Activated CD8-positive, alpha-beta memory T cell treated with anti-CD3 and anti-CD28 coated beads, Interleukin-2, amount 50 U/mL, for 48 hours (primary cell): ENCODE measurements around the gene EIF1AD.
"Not testable (repeated sequence)": the region's sequence is repeated elsewhere in the genome, so short reads cannot be mapped to it uniquely, and the experiment has no call there.

Experiments used
- DNase-seq: peaks from one replicate; pipeline ENCODE4 v3.0.0-alpha.2; 2020

EIF1AD gene, protein sequence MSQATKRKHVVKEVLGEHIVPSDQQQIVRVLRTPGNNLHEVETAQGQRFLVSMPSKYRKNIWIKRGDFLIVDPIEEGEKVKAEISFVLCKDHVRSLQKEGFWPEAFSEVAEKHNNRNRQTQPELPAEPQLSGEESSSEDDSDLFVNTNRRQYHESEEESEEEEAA

GRCh38 chr11:66001942-66002647 lies at the start of gene EIF1AD, which contains the start of gene BANF1:
TSS of gene EIF1AD (minus strand) at chr11:66002157. CDS start at chr11:66000389, 1,768 bp downstream.
TSS of gene BANF1 (plus strand) at chr11:66002503. CDS start at chr11:66003251, 748 bp downstream.
- peak; percentile 93 for DNase-seq

DNA sequence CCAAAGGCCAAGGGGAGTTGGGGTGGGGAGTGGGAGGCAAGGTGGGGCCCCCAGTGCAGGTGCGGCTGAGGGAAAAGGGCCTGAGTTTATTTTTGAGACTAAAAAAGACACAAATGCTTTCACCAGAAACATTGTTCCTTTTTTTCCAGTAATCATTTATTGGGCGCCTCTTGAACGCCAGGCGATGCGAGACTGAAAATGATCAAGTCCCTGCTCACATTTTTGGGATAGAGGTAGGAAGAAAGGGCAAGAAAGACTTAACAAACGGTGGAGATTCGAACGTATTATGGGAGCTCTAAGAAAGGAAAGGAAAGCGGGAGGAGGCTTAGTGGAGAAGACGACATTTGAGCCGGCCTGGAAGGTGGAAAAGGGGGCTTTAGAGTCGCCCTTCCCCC lies 49.4 kb upstream of the EIF1AD start:
- no peak for DNase-seq

- DNase-seq: no peak
Observed at GRCh38 chr11:66050581-66051231, 48.7 kb upstream of the EIF1AD start.

DNA sequence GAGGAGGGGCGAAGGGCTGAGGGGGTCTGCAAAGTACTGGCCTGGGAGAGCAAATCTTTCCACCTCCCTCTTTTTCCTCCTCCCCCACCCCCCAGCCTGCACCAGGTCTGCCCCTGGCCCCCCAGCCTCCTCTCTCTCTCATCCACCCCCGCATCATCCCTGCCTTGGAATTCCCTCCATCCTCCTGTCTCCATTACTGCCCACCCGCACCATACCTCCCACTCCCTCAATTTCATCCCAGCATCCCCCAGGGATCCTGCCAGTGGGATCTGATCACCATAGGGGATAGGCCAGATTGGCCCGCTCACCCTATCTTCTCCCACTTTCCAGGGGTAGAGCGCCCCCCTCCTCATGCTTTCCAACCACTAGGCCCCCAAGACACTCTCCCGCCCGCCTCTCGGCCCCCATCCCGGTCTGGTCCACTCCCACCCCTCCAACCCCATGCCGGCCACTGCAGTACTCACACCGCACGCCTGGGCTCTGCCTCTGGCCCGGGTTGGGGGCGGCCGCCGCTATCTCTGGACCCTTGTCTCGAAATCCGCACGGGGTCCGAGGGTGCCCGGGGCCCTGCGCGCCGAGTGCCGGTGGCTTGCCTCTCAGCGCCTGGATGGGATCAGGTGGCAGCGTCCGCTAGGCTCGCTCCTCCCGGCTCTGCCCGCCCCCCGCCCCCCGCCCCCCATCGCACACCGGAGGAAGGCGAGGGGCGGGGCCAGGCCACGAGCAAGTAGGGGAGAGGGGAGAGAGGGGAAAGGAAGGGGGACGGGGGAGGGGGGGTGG lies 46.8 kb upstream of the EIF1AD start, which contains the start of gene GAL3ST3:
Gene GAL3ST3, minus strand, starts transcription at position 615 of the 777 bp plus-strand sequence. CDS start 3,746 bp downstream, outside the sequence.
- no peak for DNase-seq

DNA sequence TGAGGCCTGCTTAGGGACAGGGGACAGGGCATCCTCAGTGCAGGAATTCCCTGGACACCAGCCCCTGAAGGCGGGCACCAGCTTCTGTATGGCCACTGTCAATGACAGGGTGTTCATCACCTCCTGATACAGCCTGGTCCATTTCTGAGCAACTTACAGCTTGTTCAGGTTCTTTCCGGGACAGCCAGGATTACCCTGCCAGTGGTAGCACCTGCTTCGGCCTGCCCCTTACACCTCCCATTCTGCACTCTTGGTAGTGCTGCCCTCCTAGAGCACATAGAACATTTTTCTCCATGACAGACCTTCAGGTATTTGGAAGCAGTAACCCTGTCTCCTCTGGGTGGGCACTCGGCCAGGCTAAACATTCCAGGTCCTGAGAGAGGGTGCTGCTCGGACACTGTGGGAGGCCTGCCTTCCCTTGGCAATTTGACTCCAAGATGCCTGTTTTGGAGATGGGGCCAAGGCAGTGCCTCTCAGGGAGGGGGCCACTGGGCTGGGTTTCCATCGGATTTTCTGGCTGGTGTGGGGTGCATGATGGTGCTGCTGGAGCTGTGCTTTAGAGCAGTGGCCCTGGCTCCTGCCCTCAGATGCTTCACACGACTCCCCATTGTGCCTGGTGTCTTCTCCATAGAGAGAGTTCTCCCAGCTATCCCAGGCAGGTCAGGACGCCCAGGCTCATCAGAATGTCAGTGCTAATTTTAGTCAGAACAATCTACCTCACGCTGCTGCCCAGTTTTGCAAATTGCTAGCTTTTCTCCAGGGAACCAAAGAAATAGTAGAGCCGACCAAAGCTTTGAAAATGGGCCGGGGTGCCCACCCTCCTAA lies 45.8 kb upstream of the EIF1AD start:
- no peak for DNase-seq

DNA sequence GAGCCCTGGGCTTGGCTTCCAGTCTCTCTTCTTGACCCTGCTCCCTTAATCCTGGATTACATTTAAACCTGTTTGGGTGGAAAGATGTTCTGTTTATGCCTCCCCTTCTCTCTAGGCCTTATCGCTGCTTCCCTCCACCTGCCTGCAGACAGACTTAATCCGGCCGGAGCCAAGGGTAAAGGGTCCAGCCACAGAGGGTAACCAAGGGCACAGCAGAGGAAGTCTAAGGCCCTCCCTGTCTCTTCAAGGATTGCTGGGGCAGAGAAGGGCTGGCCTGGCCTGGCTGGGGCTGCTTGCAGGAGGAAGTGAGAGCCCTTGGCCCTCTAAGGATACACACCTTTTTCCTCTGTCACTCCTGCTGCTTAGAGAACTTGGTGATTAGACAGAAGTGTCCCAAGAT lies 44.9 kb upstream of the EIF1AD start:
- no peak for DNase-seq

DNA sequence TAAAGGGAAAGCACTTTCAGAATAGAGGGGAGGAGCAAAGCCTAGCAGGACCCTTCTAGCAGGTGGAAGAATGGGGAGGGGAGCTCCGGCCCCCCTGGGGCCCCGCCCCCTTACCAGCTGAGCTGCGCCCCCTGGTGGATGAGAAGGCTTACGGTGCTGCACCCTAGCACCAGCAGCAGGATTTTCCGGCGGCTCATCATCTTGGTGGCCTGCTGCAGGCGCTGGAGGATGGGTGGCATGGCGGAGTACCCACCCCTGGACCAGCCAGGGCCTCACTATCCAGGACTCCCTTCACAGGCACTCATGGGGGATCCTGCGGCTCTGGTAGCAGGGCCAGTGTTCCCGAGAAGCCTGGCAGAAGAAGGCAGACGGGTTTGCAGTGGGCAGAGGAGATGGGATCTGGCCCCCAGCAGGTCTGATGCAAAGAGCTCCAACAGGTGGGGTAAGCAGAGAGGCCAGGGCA lies 43.3 kb upstream of the EIF1AD start:
- peak; percentile 95 for DNase-seq

DNA sequence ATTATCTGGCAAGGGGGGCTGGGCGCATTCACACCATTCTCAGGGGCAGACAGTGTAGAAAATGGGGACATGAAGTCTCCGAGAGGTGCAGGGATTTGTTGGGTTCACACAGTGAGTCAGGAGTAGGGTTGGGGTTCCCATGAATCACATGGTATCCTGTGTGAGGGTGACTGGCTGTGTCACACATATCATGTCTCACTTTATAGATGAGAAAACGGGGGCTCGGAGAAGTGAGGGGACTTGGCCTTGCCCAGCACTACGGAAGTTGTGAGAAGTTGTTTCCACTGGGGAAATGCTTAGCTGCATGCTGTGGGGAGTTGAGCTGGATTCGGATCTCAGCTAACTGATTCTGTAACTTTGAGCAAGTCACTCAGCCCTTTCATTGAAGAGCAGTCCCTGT lies 42.8 kb upstream of the EIF1AD start:
- DNase-seq: no peak

DNA sequence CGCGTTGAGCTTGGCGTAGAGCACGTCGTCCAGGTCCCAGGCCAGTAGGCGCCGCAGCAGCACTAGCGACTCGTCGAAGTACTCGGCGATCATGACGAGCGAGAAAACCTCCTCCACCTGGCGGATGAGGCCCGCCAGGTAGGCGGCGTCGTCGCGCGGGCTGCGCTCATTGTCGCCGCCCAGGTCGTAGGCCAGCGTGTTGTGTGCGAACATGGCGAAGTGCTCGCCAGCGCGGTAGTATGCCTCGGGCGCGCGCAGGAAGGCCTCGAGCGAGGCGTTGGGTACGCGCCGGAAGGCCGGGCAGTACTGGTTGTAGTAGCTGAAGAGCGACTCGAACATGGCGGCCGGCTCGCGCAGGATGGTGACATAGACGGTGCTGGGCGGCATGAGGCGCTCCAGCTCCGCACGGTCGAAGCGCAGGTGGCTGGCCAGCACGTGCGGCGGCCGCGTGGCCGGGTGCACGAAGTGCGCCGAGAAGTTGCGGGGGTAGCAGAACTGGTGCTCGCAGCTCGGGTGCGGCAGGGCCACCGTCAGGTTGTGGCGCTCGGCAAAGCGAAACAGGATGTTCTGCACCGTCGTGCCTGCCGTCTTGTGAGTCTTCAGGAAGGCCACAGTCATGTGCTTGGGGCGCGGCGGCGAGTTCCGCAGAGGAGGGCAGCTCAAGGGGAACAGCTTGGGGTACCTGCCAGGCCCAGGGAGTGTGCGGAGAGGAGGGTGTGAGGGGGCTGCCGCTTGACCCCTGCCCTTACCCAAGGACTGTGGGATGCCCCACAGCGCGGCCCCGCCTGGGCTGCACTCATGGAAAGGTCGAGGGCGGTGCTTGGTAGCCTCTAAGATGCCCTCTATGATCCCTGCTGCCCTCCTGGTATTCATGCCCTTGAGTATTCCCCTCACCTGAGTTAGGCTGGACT lies 41.3 kb upstream of the EIF1AD start:
- DNase-seq: no peak

- DNase-seq: no peak
Observed at GRCh38 chr11:66042227-66042995, 40.5 kb upstream of the EIF1AD start.

DNA sequence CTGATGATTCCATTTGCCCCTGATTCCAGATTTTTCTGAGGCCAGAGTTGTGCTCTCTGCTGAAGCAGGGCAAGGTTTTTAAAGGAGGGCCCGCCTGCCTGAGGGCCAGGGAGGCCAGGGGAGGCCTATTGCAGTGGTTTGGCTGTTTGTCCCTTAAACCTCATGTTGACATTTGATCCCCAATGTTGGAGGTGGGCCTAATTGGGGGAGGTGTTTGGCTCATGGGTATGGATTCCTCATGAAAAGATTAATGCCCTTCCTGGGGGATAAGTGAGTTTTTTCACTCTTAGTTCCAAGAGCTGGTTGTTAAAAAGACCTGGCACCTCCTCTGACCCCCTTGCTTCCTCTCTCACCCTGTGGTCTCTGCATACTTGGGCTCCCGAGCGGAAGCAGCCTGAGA lies 37.8 kb upstream of the EIF1AD start:
- DNase-seq: no peak

- no peak for DNase-seq
Observed at GRCh38 chr11:66037327-66037726, 35.4 kb upstream of the EIF1AD start.

- no peak for DNase-seq
Observed at GRCh38 chr11:66036334-66036710, 34.4 kb upstream of the EIF1AD start.

DNA sequence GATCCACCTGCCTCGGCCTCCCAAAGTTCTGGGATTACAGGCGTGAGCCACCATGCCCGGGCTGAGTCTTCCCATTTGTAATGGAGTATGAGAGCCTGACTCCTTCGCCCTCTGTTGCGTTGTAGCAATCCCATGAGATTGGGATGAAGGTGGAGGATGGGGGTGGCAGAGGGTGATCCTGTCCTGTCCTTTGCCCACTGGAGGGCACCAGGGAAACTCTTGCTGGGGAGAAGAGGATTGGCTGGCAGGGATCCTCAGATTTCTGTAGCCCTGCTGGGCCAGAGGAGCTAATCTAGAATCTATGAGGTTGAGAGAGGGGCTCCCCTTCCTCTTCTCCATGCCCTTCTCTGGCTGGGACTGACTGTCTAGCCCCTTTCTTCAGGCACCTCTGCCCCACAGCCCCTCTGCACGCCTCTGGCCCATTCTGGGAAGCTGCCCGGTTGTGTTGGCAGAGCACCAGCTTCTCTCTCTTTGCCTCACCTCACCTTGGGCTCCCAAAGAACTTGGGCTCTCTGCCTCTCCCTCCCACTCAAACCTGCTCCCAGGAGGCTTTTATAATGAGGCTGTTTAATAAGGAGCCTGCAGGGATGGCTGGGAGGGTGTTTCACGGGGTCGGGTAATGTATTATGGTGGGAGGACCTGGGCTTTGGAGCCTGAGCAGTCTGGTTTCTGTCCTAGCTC lies 33.8 kb upstream of the EIF1AD start:
- no peak for DNase-seq

- no peak for DNase-seq
Observed at GRCh38 chr11:66032957-66033735, 31.2 kb upstream of the EIF1AD start.

- no peak for DNase-seq
Observed at GRCh38 chr11:66026017-66026529, 24.1 kb upstream of the EIF1AD start, which contains the start of gene CATSPER1. TSS of gene CATSPER1 (minus strand) at chr11:66026479. CDS start at chr11:66026379, 100 bp downstream.

DNA sequence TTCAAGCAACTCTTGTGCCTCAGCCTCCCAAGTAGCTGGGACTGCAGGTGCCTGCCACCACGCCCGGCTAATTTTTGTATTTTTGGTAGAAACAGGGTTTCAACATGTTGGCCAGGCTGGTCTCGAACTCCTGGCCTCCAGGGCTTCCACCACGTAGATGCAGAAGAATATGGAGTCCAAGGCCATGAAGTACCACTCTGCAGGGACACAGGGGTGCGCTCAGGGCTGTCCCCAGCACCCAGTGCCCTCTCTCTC lies 21.2 kb upstream of the EIF1AD start:
- not testable (repeated sequence) for DNase-seq

DNA sequence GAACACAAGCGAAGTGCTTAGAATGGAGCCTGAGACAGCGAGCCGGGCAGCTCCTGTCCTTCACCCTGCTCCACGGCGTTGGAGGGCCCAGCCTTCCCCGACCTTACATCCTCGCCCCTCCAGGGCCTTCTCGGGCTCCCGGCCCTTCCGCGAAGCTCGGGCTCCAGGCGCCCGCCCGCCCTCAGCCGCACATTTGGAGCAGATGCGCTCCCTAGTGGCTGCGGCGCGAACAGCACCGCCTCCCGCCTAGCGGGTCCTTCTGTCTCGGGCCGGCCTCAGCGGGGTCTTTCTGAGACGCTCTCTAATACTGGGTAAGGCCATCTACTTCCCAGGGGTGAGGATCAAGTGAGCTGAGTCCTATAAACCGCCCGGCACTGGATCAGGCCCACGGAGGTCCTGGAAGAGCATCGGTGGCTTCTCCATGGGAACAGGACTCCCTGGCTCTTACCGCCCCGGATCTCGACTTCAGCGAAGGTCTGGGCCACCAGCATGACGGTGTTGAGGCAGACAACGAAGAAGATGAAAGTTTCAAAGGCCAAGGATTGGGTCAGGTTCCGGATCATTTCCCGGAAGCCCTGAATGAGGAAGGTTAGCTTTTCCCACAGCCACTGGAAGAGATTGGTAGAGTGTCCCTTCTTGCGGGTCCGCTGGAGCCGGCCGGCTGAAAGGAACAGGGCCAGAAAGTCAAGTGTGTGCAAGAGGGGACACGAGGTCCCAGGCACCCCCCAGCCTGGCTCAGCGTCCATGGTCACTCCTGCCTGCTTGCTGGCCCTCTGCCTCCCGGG lies 20.6 kb upstream of the EIF1AD start:
- DNase-seq: peak; percentile 98
